Measurements from ENCODE around the gene SIRT7. TPM values are rescaled to one million over a fixed set of nuclear protein-coding genes. Genes with fewer than 3 reads are reported as not detected.

Gene SIRT7
- total RNA-seq, 1 experiment from 2014 or later: 46.1 TPM

Other genes with a start within 250 kb of the SIRT7 start
- 75.3 and 89.9 TPM in 2 replicates for gene ARL16, start 234.4 kb downstream of the SIRT7 start, total RNA-seq (2014; rRNA removed; shearing (Covaris generic); ENCODE audit: low replicate concordance)
- gene HGS, start 234.2 kb downstream of the SIRT7 start, total RNA-seq (2014; rRNA removed; shearing (Covaris generic); ENCODE audit: low replicate concordance): 87.1 and 96.6 TPM in 2 replicates
- 185 and 238 TPM in 2 replicates for gene MRPL12, start 214.8 kb downstream of the SIRT7 start, total RNA-seq (2014; rRNA removed; shearing (Covaris generic); ENCODE audit: low replicate concordance)
- gene SLC25A10, start 205.9 kb downstream of the SIRT7 start, total RNA-seq (2014; rRNA removed; shearing (Covaris generic); ENCODE audit: low replicate concordance): 93.2 and 105 TPM in 2 replicates
- gene GCGR, start 114.0 kb downstream of the SIRT7 start, total RNA-seq (2014; rRNA removed; shearing (Covaris generic); ENCODE audit: low replicate concordance): not detected in 2 replicates
- gene MCRIP1, start 84.9 kb downstream of the SIRT7 start, total RNA-seq (2014; rRNA removed; shearing (Covaris generic); ENCODE audit: low replicate concordance): 24.7 and 30.9 TPM in 2 replicates
- gene PPP1R27, start 83.1 kb downstream of the SIRT7 start, total RNA-seq (2014; rRNA removed; shearing (Covaris generic); ENCODE audit: low replicate concordance): not detected in 2 replicates
- gene P4HB, start 57.6 kb downstream of the SIRT7 start, total RNA-seq (2014; rRNA removed; shearing (Covaris generic); ENCODE audit: low replicate concordance): 653 and 796 TPM in 2 replicates
- gene ARHGDIA, start 46.8 kb downstream of the SIRT7 start, total RNA-seq (2014; rRNA removed; shearing (Covaris generic); ENCODE audit: low replicate concordance): 117 and 146 TPM in 2 replicates
- 279 and 312 TPM in 2 replicates for gene ALYREF, start 26.6 kb downstream of the SIRT7 start, total RNA-seq (2014; rRNA removed; shearing (Covaris generic); ENCODE audit: low replicate concordance)
- gene ANAPC11, start 26.5 kb downstream of the SIRT7 start, total RNA-seq (2014; rRNA removed; shearing (Covaris generic); ENCODE audit: low replicate concordance): 220 and 309 TPM in 2 replicates
- gene NPB, start 15.9 kb downstream of the SIRT7 start, total RNA-seq (2014; rRNA removed; shearing (Covaris generic); ENCODE audit: low replicate concordance): 0.07 and 5.4 TPM in 2 replicates
- gene PCYT2, start 6.8 kb downstream of the SIRT7 start, total RNA-seq (2014; rRNA removed; shearing (Covaris generic); ENCODE audit: low replicate concordance): 26.2 and 59.9 TPM in 2 replicates
- 45.2 and 67.3 TPM in 2 replicates for gene MAFG, start 9.6 kb upstream of the SIRT7 start, total RNA-seq (2014; rRNA removed; shearing (Covaris generic); ENCODE audit: low replicate concordance)
- gene PYCR1, start 19.1 kb upstream of the SIRT7 start, total RNA-seq (2014; rRNA removed; shearing (Covaris generic); ENCODE audit: low replicate concordance): 272 and 283 TPM in 2 replicates
- gene MYADML2, start 29.1 kb upstream of the SIRT7 start, total RNA-seq (2014; rRNA removed; shearing (Covaris generic); ENCODE audit: low replicate concordance): not detected in 2 replicates
- not detected in 2 replicates for gene NOTUM, start 43.0 kb upstream of the SIRT7 start, total RNA-seq (2014; rRNA removed; shearing (Covaris generic); ENCODE audit: low replicate concordance)
- gene ASPSCR1, start 59.5 kb upstream of the SIRT7 start, total RNA-seq (2014; rRNA removed; shearing (Covaris generic); ENCODE audit: low replicate concordance): 48.7 and 62.8 TPM in 2 replicates
- gene CENPX, start 104.7 kb upstream of the SIRT7 start, total RNA-seq (2014; rRNA removed; shearing (Covaris generic); ENCODE audit: low replicate concordance): 157 and 162 TPM in 2 replicates
- 40.3 and 51.4 TPM in 2 replicates for gene LRRC45, start 105.1 kb upstream of the SIRT7 start, total RNA-seq (2014; rRNA removed; shearing (Covaris generic); ENCODE audit: low replicate concordance)
- gene RAC3, start 113.5 kb upstream of the SIRT7 start, total RNA-seq (2014; rRNA removed; shearing (Covaris generic); ENCODE audit: low replicate concordance): 22.1 and 40.0 TPM in 2 replicates
- 56.6 and 98.4 TPM in 2 replicates for gene DCXR, start 119.5 kb upstream of the SIRT7 start, total RNA-seq (2014; rRNA removed; shearing (Covaris generic); ENCODE audit: low replicate concordance)
- gene RFNG, start 133.6 kb upstream of the SIRT7 start, total RNA-seq (2014; rRNA removed; shearing (Covaris generic); ENCODE audit: low replicate concordance): 62.4 and 68.5 TPM in 2 replicates
- 154 and 160 TPM in 2 replicates for gene GPS1, start 133.7 kb upstream of the SIRT7 start, total RNA-seq (2014; rRNA removed; shearing (Covaris generic); ENCODE audit: low replicate concordance)
- 126 and 135 TPM in 2 replicates for gene DUS1L, start 147.6 kb upstream of the SIRT7 start, total RNA-seq (2014; rRNA removed; shearing (Covaris generic); ENCODE audit: low replicate concordance)
- gene FASN, start 180.1 kb upstream of the SIRT7 start, total RNA-seq (2014; rRNA removed; shearing (Covaris generic); ENCODE audit: low replicate concordance): 58.4 and 64.6 TPM in 2 replicates